Spleen (tissue), 7 donors: ENCODE measurements around the gene PCSK6.

ENCODE experiments used
- POLR2A ChIP-seq, 3 donors: fragments of 450-650 bp; IDR thresholded peaks; one replicate each; pipeline ENCODE4 v1.5.1; 2017; ENCODE audit warnings: antibody characterized with exemption in 3 of 3, mild to moderate bottlenecking in 1 of 3
- POLR2AphosphoS5 ChIP-seq, 3 donors: sonication (generic); formaldehyde crosslinking; IDR thresholded peaks; one replicate each; pipeline ENCODE4 v1.5.1; 2017; ENCODE audit warnings: antibody characterized with exemption in 3 of 3
- TF ChIP-seq, protein P1 (sequence below), 11 experiments: fragments of 200-600 bp in 7 of 11; fragments of 450-650 bp in 4 of 11; sonication (generic) in 4 of 11; IDR thresholded peaks in 8 of 11; conservative IDR thresholded peaks in 3 of 11; 1 replicate in 7 of 11; 2 replicates in 4 of 11; pipeline versions ENCODE4 v1.4.0 to v1.8.0; 2016 to 2021; ENCODE audit warnings: antibody characterized with exemption in 11 of 11, inconsistent platforms in 4 of 11, mild to moderate bottlenecking in 1 of 11
- donor health status: DM: no; HTN: no; CAD: no; lungs with moderate emphysema.
- donor health status: DM: no; HTN: no; CAD: no.
- donor health status: DM: no; HTN: no; CAD: no.

DNA sequence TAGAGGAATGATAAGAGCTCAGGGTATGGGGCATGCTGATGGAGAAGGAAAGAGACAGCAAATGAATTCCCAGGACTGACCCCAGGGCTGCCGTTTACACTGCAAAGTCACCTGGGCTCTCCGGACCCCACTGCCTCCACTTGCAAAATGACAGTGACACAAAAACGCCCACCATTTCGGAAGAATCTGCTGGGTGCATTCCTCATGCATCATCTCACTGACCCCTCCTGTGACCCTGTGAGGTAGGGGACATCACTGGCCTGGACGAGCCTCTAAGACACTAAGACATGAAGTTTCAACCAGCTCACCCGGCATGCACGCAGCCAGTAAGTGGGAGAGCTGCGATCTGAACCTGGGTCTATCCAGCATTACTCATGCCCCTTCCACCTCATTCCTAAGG lies 60.3 kb downstream of the PCSK6 start:
- TF ChIP-seq, protein P1, sequence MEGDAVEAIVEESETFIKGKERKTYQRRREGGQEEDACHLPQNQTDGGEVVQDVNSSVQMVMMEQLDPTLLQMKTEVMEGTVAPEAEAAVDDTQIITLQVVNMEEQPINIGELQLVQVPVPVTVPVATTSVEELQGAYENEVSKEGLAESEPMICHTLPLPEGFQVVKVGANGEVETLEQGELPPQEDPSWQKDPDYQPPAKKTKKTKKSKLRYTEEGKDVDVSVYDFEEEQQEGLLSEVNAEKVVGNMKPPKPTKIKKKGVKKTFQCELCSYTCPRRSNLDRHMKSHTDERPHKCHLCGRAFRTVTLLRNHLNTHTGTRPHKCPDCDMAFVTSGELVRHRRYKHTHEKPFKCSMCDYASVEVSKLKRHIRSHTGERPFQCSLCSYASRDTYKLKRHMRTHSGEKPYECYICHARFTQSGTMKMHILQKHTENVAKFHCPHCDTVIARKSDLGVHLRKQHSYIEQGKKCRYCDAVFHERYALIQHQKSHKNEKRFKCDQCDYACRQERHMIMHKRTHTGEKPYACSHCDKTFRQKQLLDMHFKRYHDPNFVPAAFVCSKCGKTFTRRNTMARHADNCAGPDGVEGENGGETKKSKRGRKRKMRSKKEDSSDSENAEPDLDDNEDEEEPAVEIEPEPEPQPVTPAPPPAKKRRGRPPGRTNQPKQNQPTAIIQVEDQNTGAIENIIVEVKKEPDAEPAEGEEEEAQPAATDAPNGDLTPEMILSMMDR (IDR thresholded peaks at IDR 0.05 in 8 of 11, conservative IDR thresholded peaks at IDR 0.05 in 3 of 11): no peak
- no peak for TF ChIP-seq POLR2AphosphoS5 (IDR thresholded peaks at IDR 0.05)
- no peak for TF ChIP-seq POLR2A (IDR thresholded peaks at IDR 0.05)
